Neural crest cell (in vitro differentiated cells): ENCODE data around the gene SIRPG. TPM values are rescaled to one million over a fixed set of nuclear protein-coding genes. Genes with fewer than 3 reads are reported as not detected.
"Not testable (repeated sequence)": the region's sequence is repeated elsewhere in the genome, so short reads cannot be mapped to it uniquely, and the experiment has no call there.

Experiments
- DNase-seq: peaks from one replicate; pipeline ENCODE4 v3.0.0; 2021; ENCODE audit warnings: low read depth, mixed read lengths, low spot score
- H3K27ac Mint-ChIP-seq: one replicate; pipeline ENCODE4 v1.8.0; 2021; ENCODE audit warnings: mild to moderate bottlenecking, mixed read lengths; ENCODE audit not compliant: unreplicated experiment
- H3K27me3 Mint-ChIP-seq: 2 replicates; pipeline ENCODE4 v1.8.0; 2021; ENCODE audit warnings: low read depth, mild to moderate bottlenecking, mixed read lengths
- H3K36me3 Mint-ChIP-seq: 2 replicates; pipeline ENCODE4 v1.8.0; 2021; ENCODE audit warnings: low read depth, mild to moderate bottlenecking, mixed read lengths
- H3K4me1 Mint-ChIP-seq: 2 replicates; pipeline ENCODE4 v1.8.0; 2021; ENCODE audit warnings: mixed read lengths
- H3K4me3 Mint-ChIP-seq: one replicate; pipeline ENCODE4 v1.8.0; 2021; ENCODE audit warnings: mild to moderate bottlenecking, mixed read lengths
- H3K9me3 Mint-ChIP-seq: 2 replicates; pipeline ENCODE4 v1.8.0; 2021; ENCODE audit warnings: mixed read lengths
- CTCF ChIP-seq: fragments of 200-600 bp; sonication (generic); conservative IDR thresholded peaks from 2 replicates; pipeline ENCODE4 v1.5.0; 2021; ENCODE audit warnings: antibody characterized with exemption, mild to moderate bottlenecking
- total RNA-seq: library from RNA; stranded (reverse); gene quantifications from 2 replicates; pipeline ENCODE4 v1.2.1, GENCODE V29; 2021

SIRPG gene
- total RNA-seq, 1 donor from 2014 or later: not detected

GRCh38 chr20:1618479-1618878 lies 39.1 kb downstream of the SIRPG start:
- no peak overlapping the region for H3K4me3 Mint-ChIP-seq
- peaks cover 2% of the 10 kb centered on the region for H3K9me3 Mint-ChIP-seq
- no peak overlapping the region for H3K27ac Mint-ChIP-seq
- no peaks in the 10 kb centered on the region for H3K36me3 Mint-ChIP-seq
- no peaks in the 10 kb centered on the region for H3K4me1 Mint-ChIP-seq
- no peak for DNase-seq
- H3K27me3 Mint-ChIP-seq: peaks cover 24% of the 10 kb centered on the region
- no peak for TF ChIP-seq CTCF

- peaks cover 18% of the 10 kb centered on the region for H3K27me3 Mint-ChIP-seq
- H3K4me3 Mint-ChIP-seq: no peak overlapping the region
- peaks cover 2% of the 10 kb centered on the region for H3K9me3 Mint-ChIP-seq
- H3K36me3 Mint-ChIP-seq: no peaks in the 10 kb centered on the region
- TF ChIP-seq CTCF: no peak
- H3K4me1 Mint-ChIP-seq: no peaks in the 10 kb centered on the region
- no peak for DNase-seq
- H3K27ac Mint-ChIP-seq: no peak overlapping the region
Observed at GRCh38 chr20:1616858-1617434, 40.6 kb downstream of the SIRPG start.

GRCh38 chr20:1610404-1610803 lies 47.2 kb downstream of the SIRPG start:
- not testable (repeated sequence) for H3K9me3 Mint-ChIP-seq, DNase-seq, H3K27ac Mint-ChIP-seq, H3K27me3 Mint-ChIP-seq, H3K4me1 Mint-ChIP-seq, H3K36me3 Mint-ChIP-seq, H3K4me3 Mint-ChIP-seq

GRCh38 chr20:1608678-1609347 lies 48.8 kb downstream of the SIRPG start:
- not testable (repeated sequence) for H3K27me3 Mint-ChIP-seq, H3K4me1 Mint-ChIP-seq, H3K4me3 Mint-ChIP-seq, H3K27ac Mint-ChIP-seq, H3K9me3 Mint-ChIP-seq, DNase-seq, H3K36me3 Mint-ChIP-seq

- H3K27ac Mint-ChIP-seq: no peak overlapping the region
- DNase-seq: no peak
- H3K4me1 Mint-ChIP-seq: no peaks in the 10 kb centered on the region
- H3K36me3 Mint-ChIP-seq: no peaks in the 10 kb centered on the region
- no peak overlapping the region for H3K4me3 Mint-ChIP-seq
- H3K9me3 Mint-ChIP-seq: no peaks in the 10 kb centered on the region
- no peak for TF ChIP-seq CTCF
- H3K27me3 Mint-ChIP-seq: no peaks in the 10 kb centered on the region
Observed at GRCh38 chr20:1600736-1601135, 56.8 kb downstream of the SIRPG start.

GRCh38 chr20:1595333-1595732 lies 62.2 kb downstream of the SIRPG start:
- no peak for TF ChIP-seq CTCF
- no peaks in the 10 kb centered on the region for H3K27me3 Mint-ChIP-seq
- H3K4me3 Mint-ChIP-seq: no peak overlapping the region
- no peak for DNase-seq
- H3K36me3 Mint-ChIP-seq: no peaks in the 10 kb centered on the region
- H3K9me3 Mint-ChIP-seq: no peaks in the 10 kb centered on the region
- no peaks in the 10 kb centered on the region for H3K4me1 Mint-ChIP-seq
- no peak overlapping the region for H3K27ac Mint-ChIP-seq
